NCI-H526 (cell line): Measurements from ENCODE around the gene HIVEP2.
A peak's percentile ranks its signal among the peaks of the same experiment; 100 is the strongest.

Experiments
- DNase-seq, 2 experiments: peaks; one replicate each; lab custom pipeline; 2025; lab: John Stamatoyannopoulos, UW

Gene HIVEP2

GRCh38 chr6:142887517-142887916, 57.5 kb downstream of the HIVEP2 start:
- no peak for DNase-seq

- DNase-seq, result peak in 1 of 2 experiments; percentile 29
Observed at GRCh38 chr6:142886431-142887170, 58.4 kb downstream of the HIVEP2 start.

DNA sequence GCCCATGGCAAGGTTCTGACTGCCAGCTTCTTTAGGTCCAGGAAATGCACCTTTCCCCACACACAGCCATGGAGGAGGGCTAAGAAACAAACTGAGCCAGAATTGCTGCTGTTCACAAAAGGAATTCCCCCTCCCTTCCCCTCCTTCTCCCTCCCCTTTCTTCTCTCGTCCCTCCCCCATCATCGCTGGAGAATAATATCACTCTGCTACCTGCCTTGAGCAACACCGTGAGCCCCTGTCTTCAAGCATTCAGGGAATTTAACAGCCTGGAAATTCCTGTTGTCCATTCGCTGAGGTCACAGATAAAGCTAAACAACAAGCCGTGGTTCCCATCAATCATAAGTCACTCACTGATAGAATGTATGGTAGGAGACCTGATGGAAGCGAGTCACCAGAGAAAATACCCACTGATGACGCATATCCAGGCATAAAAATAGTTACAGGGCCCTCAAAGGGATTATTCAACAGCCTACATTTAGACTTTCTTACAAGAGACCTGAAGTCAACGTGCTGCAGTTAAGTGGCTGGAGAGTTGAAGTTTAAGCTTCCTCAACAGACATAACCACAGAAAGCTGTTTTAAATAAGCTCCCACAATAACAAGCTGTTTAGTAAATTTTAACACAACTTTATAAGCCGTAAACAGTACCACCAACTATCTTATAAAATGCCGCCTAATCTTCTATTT, 59.7 kb downstream of the HIVEP2 start:
- DNase-seq, result no peak

- no peak for DNase-seq
Observed at GRCh38 chr6:142884214-142885035, 60.6 kb downstream of the HIVEP2 start.

DNA sequence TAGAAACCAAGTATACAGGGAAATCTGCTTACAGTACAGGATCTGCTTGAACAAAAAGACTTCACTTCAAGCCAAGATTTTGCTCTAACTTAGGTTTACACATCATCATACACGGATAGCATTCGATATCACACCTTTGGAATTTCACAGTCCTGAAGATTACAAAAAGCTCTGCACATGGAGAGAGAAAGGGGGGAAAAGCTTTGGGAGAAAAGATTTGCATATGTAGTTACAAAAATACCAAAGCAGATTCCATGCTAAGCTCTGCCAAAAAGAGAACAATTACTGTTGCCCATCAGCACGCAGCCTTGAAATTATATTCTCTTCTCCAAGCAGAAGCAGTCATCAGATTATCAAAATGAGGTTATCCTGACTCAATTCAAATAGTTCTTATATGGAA, 62.0 kb downstream of the HIVEP2 start:
- peak in 1 of 2 experiments; percentile 17 for DNase-seq

DNA sequence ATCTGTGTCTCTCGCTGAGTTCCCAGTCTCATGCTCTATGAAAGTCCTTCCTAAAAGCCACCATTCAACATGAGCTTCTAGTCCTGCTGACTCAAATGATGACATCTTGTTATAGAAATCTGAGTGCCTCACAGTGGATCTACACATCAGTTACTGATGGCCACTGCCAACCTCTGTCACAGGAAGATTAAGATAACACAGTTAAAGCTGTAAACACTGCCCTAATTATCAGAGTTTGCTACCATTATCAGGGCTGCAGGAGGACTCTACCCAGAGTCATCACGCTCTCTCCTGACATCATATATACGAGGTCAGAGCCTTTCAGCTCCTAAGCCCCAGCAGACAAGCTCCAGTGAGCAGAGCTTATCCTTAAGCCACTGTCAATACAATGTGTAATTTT, 63.2 kb downstream of the HIVEP2 start:
- no peak for DNase-seq

DNA sequence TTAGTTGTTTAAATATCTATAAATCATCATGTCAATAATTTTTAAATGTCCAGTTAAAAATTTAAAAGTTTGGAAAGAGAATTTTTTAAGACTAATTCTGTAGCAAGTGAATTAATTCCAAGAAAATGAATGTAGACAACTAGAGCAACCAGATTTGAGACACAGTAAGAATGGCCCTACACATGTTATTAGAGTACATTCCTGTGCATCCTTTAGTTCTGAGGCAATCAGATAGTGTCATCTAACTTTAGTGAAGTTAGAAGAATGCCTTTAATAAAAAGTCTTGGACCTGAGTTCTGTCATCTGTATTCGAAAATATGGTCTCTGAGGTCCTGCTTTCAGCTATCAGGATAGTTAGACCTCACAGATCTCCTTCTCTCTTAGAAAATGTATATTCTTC, 63.7 kb downstream of the HIVEP2 start:
- DNase-seq, result no peak

GRCh38 chr6:142880201-142880600, 64.8 kb downstream of the HIVEP2 start:
- no peak for DNase-seq

- no peak for DNase-seq
Observed at GRCh38 chr6:142879527-142879926, 65.4 kb downstream of the HIVEP2 start.

GRCh38 chr6:142879076-142879475, 65.9 kb downstream of the HIVEP2 start:
- DNase-seq, result no peak

GRCh38 chr6:142878407-142878806, 66.6 kb downstream of the HIVEP2 start:
- DNase-seq, result no peak

- DNase-seq, result no peak
Observed at GRCh38 chr6:142874676-142875075, 70.3 kb downstream of the HIVEP2 start.

- DNase-seq, result no peak
Observed at GRCh38 chr6:142872376-142872775, 72.6 kb downstream of the HIVEP2 start.

GRCh38 chr6:142871910-142872331, 73.1 kb downstream of the HIVEP2 start:
- DNase-seq, result no peak

DNA sequence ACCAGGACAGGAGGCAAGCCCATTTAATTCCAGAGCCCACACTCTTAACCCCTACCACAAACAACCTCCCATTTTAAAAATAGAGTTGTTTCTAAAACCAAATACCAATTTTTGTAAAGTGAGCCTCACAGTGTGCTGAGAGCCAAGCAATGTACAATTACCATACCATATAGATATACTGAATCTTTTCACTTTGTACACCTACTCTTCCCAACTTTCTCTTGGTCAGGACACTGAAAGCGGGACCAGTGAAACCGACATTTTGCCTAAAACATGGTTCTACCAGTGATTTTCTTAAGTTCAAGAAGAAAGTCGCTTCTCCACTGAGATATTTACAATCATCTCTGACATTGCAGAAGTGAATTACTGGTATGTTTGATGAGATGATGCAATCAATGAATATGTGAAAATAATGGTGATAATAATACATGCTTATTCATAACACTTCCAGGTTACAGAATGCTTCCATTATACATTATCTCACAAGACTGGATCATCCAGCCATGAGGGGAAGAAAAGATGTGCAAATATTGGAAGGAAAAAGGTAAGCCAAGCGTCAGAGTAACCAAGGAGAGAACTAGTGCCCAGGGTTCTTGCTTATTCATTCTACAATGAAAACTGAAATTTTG, 74.1 kb downstream of the HIVEP2 start:
- DNase-seq, result no peak

DNA sequence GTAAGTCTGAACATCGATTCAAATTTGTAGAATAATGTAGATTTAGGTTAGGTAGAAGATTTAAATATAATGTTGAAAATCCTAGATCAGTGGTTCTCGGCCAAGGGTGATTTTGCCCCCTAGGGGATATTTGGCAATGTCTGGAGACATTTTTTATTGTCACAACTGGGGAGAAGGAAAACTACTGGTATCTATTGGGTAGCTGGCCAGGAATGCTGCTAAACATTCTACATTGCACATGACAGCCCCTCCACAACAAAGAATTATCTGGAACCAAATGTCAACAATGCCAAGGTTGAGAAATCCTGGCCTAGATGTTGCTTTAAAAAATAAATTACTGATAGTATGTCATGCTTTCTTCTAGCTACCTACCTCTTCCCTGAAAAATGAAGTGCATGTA, 76.1 kb downstream of the HIVEP2 start:
- no peak for DNase-seq

DNA sequence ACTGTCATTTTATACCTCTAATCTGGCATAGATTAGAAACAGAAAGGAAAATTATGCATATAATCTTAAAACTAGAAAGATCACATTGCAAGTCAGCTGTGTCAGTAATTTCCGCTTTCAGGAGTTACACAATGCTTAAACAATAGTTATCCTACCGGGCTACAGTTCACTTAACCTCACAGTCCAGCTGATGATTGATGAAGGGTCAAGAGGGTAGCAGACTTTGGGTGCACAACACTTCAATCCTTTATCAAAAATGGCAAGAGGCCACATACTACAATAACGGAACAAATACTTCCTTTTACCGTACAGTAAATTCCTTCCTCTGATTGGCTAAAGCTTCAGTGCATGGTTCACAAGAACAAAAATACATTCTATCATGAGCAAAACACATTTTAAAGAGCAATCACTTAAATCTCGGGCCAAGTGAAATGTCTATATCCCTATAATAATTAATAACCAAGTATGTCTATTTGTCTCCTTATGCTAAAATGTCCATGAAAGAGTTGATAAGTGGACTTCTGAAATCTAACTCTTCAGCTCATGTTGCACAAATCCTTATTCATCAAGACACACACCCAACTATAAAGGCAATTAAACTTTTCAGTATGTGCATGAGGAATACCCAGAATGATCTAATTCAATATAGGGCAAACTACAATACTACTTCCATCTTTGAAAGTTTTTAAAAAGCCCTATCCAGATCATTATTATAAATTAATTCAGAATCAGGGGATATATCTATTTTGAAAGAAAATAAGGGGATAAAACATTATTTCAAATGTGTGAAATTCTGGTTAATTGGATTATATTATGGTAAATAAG, 76.8 kb downstream of the HIVEP2 start:
- DNase-seq, result no peak

GRCh38 chr6:142867355-142867801, 77.6 kb downstream of the HIVEP2 start:
- no peak for DNase-seq

DNA sequence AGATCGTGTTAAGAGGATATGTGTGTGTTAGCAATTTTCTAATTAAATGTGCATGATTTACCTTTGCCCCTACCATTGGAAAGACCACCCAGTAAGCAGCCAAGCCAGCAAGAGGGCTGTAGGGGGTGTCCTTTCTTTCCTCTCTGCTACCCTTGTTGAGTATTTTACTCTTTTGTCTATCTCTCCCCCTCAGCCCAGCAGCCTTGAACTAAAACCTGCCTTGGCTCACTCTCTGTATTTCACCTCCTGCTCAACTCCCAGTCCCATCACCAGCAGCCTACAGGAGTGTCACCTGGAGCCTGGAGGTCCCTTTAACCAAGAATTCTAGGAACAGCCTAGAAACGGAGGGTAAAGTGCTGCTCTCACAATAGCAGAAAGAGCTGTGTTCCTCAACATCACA, 81.0 kb downstream of the HIVEP2 start:
- DNase-seq, result no peak

DNA sequence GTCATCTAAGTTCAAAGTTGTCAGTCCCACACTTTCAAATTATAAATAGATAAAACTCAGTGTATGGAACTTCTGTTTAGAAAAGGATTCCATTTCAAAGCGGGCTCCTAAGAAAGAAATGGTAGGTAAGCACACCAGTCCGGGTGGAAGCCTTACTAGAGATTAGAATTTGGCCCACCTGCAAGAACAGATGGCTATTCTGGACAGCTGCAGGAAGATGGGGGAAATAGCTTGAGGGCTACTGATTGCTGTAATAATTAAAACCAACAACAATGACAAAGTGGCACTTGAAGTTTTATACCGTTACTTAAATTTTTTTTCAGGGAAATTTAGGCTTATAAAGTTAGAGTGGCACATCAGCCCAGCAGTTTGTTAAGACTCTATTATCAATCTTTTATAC, 83.3 kb downstream of the HIVEP2 start:
- no peak for DNase-seq

GRCh38 chr6:142860498-142860897, 84.5 kb downstream of the HIVEP2 start:
- DNase-seq, result no peak
